ENCODE measurements around the gene ESYT1.
"Not testable (repeated sequence)": the region's sequence is repeated elsewhere in the genome, so short reads cannot be mapped to it uniquely, and the experiment has no call there.

ESYT1 gene

DNA sequence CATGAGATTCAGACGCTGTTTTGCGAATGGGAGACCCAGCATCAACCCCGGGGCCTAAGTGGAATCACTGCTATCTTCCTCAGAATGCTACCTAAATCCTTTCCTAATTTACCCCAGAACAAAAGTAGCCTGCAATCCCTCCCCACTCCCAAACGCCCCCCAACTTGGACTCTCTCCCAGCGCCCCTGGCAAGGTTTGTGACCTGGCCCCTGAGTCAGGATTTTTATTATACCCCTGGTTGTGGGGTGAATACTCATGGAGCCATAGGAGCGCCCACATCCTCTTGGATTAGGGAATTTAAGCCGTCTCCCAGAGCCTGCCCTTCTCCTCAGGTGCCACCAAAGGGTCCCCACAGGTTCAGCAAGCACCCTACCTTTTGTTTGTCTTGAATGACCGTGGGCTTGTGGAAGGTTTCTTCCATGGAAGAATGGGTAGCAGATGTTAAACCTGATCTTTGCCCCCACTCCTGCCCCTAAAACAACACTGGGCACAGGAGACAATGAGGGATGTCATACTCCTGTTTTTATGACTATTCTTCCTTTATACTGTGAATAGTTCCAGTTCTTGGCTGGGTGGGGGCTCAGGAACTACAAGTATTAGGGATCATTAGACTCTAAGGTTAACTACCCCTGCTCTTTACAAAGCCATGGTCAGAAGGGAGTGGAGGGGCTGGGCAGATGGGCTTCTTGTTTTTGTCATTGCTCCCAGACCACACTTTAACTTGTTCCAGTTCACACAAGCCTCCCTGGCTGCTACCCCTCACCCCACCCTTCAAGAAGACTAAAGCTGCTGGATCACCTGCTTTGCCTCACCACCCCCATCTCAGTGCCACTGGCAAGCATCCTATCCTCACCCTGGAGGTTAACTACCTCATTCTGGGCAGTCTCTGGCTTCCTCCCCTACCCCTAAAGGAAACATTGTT, 24.9 kb downstream of the ESYT1 start:
- no peak for DNase-seq (ENCODE audit: low read depth, low spot score)
- peak overlapping the region; percentile 86 for H3K4me3 ChIP-seq (ENCODE audit: low read length)

DNA sequence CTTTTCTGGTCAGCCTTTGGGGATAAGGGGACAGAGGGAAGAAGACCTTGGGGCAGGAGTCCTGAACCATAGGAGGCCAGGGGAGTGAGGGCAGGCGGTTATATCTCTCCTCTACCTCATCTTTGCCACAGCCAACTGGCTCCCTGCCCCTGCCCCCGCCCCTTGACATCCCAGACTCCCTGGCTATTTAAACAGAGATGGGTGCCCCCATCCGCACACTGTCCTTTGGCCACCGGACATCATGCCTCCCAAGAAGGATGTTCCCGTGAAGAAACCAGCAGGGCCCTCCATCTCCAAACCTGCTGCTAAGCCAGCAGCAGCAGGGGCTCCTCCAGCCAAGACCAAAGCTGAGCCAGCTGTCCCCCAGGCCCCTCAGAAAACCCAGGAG, 25.6 kb downstream of the ESYT1 start:
- no peak for DNase-seq (ENCODE audit: low read depth, low spot score)
- peak overlapping the region; percentile 86; the same call in 1 of the 2 replicates for H3K4me3 ChIP-seq (ENCODE audit: low read length)

DNA sequence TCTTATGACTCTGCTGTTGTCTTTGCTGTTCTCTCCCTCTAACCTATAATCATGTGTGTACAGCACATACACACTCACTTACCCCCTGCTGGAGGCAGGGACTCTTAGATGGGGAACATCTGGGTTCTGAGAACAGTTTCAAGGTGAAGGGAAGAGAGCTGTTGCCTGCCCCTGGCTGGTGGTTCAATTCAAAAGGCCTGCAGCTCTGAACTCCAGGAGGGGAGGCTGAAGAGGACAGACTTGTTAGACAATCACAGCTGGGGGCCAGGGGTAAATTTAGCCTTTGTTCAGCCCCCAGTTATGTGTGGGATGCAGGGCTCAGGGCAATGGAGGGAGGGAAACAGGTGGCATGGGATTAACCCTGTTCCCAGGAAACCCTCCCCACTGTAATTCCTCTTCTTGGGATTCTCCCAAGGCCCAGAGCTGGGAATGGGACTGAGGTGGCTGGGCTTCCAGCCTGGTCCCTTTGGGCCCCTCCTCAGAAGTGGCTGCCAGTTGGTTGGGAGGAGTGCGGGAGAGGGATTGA, 26.2 kb downstream of the ESYT1 start:
- no peak for DNase-seq (ENCODE audit: low read depth, low spot score)
- no peak overlapping the region for H3K4me3 ChIP-seq (ENCODE audit: low read length)

DNA sequence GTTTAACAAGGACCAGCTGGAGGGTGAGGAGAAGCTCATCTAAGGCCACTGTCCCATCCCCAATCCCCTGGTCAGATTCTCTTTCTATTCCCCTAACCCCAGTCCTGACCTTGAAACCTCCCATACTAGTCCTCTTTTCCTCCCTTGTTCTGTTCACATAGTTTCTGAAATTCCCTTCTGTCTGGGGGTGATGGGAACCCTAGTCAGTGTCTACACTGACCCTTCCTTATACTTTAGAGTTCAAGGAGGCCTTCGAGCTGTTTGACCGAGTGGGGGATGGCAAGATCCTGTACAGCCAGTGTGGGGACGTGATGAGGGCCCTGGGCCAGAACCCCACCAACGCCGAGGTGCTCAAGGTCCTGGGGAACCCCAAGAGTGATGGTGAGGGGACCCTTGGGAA, 26.8 kb downstream of the ESYT1 start:
- H3K4me3 ChIP-seq (ENCODE audit: low read length), result no peak overlapping the region

DNA sequence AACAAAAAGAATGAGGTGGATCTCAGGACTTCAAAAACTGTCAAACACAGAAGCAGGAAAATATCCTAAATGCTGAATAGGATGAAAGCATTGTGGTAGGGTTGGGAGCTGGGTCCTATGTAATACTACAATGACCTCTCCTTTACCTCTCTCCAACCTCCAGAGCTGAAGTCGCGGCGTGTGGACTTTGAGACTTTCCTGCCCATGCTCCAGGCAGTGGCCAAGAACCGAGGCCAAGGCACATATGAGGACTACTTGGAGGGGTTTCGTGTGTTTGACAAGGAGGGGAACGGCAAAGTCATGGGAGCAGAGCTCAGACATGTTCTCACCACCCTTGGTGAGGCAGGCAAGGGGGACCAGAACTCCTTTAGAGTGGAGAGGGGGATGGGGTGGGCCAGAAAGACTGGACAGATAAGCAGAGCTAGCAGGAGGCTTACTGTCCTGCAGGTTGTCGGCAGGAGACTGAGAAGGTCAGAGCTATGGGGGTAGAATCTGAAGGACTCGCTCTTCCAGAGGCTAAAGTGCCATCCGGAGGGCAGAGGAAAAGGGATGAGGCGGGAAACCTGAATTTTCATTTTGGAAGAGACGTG, 27.3 kb downstream of the ESYT1 start:
- DNase-seq (ENCODE audit: low read depth, low spot score), result no peak
- no peak overlapping the region for H3K4me3 ChIP-seq (ENCODE audit: low read length)

More for the DNA sequence above, 26.8 kb downstream of the ESYT1 start:
- DNase-seq (ENCODE audit: low read depth, low spot score), result no peak

DNA sequence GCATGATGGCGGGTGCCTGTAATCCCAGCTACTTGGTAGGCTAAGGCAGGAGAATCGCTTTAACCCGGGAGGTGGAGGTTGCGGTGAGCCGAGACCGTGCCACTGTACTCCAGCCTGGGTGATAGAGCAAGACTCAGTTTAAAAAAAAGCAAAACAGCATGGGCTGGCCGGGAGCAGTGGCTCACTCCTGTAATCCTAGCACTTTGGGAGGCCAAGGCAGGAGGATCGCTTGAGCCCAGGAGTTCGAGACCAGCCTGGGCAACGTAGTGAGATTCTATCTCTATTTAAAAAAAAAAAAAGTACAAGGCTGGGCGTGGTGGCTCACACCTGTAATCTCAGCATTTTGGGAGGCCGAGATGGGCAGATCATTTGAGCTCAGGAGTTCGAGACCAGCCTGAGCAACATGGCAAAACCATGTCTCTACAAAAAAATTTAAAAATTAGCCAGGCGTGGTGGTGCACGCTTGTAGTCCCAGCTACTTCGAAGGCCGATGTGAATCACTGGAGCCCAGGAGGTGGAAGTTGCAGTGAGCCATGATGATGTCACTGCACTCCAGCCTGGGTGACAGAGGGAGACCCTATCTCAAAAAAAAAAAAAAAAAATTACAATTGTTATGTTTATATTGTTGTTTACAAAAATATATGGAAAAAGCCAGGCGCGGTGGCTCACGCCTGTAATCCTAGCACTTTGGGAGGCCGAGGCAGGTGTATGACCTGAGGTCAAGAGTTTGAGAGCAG, 28.6 kb downstream of the ESYT1 start:
- H3K4me3 ChIP-seq (ENCODE audit: low read length); DNase-seq (ENCODE audit: low read depth, low spot score): not testable (repeated sequence)

DNA sequence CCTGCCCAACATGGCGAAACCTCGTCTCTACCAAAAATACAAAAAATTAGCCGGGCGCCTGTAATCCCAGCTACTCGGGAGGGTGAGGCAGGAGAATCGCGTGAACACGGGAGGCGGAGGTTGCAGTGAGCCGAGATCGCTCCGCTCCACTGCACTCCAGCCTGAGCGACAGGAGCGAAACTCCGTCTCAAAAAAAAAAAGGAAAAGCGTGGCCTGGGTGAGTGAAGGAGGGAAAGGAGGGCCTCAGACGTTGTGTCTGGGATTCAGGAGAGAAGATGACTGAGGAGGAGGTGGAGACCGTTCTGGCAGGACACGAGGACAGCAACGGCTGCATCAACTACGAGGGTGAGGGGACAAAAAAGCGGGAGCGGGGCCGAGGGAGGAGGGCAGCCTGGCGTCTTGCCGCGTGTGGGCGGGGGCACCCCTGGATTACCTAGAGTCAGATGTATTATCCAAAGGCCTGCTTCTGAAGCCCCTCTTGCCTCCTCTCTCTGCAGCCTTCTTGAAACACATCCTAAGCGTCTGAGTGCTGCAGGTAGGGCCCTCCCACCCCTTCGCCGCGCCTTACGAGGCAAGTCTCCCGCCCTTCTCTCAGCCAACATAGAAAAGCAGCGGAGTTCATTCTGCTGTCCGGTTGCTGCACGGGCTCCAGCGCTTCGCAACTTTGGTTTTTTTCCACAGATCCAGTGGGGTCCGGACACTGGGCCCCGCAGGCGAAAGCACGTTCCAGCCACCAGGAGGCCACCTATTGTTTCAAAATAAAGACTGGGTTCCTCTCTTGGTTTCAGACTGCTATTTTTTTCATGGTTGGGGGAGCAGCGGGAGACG, 29.3 kb downstream of the ESYT1 start:
- peak overlapping the region; percentile 96 for H3K4me3 ChIP-seq (ENCODE audit: low read length)
- peak; percentile 36 for DNase-seq (ENCODE audit: low read depth, low spot score)

DNA sequence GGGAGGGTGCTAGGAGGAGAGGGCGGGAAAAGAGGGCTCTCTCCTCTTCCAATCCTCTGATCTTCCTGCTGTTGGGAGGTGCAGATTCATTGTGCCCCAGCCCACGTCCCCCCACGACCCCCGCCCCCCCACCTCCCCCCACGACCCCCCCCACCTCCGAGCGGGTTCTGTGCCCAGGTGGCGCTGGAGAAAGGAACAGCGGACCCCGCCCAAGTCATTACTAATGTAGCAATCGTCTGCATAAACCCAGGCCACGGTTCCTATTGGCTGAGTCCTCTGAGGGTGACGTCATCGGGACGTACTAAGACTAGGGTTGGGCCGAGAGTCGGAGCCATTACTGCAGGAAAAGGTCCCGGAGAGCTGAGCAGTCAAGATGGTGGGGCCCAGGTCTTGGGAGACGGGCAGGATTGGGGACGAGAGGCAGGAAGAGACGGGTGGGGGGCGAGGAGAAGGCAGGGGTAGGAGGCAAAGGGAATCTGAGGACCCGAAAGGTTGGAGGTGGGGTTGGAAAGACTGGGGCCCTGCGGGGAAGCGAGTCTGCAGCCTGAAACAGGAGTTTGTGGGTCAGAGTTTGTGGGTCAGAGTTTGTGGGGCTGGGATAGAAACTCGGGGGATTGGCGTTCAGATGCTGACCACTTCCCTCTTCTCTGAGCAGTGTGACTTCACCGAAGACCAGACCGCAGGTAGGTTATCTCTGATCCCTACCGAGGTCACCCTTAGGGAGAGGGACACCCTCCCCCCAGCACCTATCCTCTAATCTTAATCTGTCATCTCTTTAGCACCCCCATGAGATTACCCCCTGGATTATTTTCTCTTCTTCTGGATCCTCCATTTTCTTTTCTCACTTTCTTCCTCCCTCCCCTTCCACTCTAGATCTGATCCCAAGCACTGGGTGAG, 30.2 kb downstream of the ESYT1 start, which contains the start of gene MYL6:
MYL6 (plus strand) TSS at position 331 of the 897 bp plus-strand sequence; CDS start at position 374, 43 bp downstream.
- H3K4me3 ChIP-seq (ENCODE audit: low read length), result peak within 1 kb of the TSS; percentile 96
- peak; percentile 98 for DNase-seq (ENCODE audit: low read depth, low spot score)

DNA sequence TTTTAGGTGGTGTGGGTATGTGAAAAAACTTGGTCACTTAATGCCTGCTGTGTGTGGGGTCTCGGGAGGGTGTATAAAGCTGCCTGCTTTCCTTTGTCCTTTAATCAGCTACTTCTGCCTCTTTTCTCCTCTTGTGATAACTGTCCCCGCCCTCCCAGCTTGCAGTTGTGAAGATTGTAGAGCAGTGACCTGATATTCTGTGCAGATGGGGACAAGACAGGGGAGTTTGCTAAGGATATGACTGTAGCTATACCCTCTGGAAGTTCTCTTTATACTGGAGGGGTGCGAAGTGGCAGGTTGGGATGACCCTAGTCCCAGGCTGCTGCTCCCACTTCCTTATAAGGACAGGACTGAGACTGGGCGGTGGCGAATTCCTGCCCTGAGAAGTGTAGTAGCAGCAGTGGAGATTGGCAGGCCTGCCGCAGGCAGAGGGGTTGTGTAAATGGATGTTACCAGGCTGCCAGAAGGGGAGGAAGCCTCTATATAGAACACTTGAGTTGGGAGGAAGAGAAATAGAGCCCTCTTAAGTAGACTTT, 30.9 kb downstream of the ESYT1 start:
- DNase-seq (ENCODE audit: low read depth, low spot score), result peak; percentile 23
- H3K4me3 ChIP-seq (ENCODE audit: low read length), result peak overlapping the region; percentile 96

DNA sequence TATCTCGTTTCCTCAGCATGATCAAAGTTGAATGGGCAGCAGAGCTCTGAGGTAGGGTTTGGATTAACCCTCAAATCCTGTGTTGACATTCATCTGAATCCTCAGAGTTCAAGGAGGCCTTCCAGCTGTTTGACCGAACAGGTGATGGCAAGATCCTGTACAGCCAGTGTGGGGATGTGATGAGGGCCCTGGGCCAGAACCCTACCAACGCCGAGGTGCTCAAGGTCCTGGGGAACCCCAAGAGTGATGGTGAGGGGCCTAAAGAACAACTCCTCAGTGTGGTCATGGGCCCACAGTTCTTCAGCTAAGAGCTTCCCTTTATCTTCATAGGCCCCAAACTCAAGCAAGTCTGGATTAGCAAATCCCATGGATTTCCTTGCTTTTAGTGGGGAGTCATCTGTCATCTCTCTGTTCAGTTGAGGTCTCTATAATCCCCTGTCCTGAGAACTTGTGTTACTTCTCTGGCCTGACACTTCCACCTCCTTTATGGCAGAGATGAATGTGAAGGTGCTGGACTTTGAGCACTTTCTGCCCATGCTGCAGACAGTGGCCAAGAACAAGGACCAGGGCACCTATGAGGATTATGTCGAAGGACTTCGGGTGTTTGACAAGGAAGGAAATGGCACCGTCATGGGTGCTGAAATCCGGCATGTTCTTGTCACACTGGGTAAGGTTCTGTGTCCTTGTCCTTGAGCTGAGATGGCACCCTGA, 31.6 kb downstream of the ESYT1 start:
- H3K4me3 ChIP-seq (ENCODE audit: low read length), result peak overlapping the region; percentile 96
- DNase-seq (ENCODE audit: low read depth, low spot score), result no peak

DNA sequence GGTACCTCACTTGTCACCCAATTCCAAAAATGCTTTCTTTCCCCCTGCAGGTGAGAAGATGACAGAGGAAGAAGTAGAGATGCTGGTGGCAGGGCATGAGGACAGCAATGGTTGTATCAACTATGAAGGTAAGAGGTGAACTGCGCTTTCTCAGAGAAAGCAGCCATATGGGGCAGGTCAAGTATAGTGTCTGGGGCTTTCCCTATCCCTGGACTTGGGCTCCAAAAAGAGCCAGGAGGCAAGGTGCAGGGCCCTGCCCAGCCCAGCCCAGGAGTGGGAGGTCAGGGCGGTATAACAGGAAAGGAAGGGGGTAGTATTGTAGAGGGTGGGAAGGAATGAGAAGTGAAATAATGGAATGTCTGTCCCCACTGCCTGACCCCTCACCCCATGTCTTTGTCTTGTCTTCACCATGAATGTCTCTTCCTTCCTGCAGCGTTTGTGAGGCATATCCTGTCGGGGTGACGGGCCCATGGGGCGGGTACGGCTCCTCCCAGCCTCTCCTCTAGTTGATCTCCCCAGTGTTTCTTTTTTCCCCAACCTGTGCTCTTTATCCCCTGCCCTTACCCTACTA, 32.2 kb downstream of the ESYT1 start:
- H3K4me3 ChIP-seq (ENCODE audit: low read length), result peak overlapping the region; percentile 96

DNA sequence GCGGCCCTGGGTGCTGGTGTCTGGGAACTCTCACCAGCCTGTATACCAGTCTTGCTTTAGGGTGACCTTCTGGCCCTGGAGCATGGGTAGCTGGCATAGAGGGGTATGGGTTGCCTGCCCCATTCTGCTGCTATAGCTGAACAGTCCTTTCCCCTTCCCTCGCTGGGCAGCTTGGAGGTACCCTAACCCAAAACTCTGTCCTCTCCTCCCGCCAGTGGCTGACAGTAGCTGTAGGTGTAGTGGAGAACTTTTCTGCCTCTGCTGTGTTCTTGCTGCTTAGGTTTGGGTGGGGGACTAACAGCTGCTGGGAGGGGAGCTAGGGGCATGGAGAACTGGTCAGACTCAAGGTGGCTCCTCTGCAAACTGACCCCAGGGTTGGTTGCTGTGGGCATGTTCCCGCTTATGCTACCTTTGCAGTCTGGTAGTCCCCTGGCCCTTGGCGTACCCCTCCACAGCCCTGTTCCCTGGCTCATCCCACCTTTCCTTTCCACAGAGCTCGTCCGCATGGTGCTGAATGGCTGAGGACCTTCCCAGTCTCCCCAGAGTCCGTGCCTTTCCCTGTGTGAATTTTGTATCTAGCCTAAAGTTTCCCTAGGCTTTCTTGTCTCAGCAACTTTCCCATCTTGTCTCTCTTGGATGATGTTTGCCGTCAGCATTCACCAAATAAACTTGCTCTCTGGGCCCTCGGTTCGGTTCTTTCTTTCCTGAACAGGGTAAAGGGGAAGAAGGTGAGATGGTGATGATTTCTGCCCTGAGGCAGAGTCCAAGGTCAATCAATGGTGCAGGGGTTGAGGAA, 33.0 kb downstream of the ESYT1 start:
- peak overlapping the region; percentile 96 for H3K4me3 ChIP-seq (ENCODE audit: low read length)
- no peak for DNase-seq (ENCODE audit: low read depth, low spot score)

More for the DNA sequence above, 32.2 kb downstream of the ESYT1 start:
- peak; percentile 42 for DNase-seq (ENCODE audit: low read depth, low spot score)

DNA sequence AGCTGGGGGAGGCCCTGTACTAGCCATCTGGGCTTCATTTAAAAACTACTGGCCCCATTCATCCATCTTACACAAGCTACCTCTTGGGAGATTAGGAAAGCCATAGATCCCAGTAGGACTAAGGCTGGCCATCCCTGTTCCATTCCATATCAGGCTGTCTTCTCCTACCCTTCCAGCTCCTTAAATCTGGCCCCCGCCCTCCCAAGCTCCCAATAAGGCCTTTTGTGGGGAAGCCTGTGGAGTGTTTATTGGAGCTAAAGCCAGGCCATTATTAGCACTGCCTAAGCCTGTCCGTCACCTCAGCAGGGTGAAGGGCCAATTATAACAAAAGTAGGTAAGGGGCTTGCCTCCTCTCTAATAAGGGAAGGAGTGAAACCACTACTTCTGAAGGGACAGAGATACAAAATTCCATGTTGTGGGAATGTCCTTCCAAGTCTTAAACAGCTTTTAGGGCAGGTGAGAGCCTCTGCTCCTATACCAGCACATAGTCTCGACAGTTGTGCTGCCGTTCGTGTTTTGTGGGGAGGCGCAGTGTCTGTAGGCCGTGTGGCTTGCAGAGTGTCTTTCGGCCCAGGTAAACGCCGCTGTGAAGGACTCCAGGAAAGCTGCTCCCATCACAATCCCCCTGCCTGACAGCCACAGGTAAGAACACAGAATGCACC, 33.8 kb downstream of the ESYT1 start:
- no peak overlapping the region for H3K4me3 ChIP-seq (ENCODE audit: low read length)

DNA sequence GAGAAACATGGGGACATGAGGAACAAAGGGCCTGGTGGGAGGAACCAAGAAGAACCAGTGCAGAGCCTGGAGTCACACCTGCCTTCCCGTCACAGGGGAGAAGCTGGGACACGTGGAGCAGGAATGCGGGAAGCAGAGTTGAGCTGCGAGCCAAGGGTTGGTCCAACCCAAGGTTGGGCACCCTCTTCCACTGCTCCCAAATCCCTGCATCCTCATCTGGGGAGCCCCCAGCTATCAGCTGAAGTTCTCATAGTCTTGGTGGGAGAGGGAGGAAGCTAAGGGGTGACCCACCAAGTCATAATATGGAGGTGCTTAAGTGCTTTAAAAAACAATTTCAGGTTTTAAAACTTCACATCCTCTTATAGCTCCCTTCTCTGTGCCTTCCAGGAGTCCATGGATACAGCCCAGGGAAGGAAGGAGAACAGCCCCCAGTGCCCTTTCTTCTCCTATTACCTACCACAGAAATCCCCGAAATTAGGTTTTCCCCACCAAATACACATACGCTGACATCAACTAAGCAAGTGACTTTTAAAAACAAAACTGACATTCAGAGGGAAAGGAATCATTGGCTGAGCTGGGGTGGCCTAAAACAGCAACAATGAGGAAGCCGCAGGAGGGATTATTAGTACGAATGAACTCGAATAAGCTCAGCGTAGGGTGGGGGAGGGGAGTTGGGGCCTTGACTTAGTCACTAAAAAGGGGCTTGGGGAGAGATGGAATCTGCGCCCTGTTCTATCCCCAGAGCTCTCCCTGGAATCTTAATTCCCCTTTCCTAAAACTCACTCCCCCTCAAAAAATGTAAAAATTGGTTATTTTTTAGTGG, 34.6 kb downstream of the ESYT1 start:
- no peak for DNase-seq (ENCODE audit: low read depth, low spot score)
- H3K4me3 ChIP-seq (ENCODE audit: low read length), result no peak overlapping the region

More for the DNA sequence above, 33.8 kb downstream of the ESYT1 start:
- DNase-seq (ENCODE audit: low read depth, low spot score), result no peak
